Tibial nerve (tissue), 4 donors: ENCODE measurements around the gene PCDHGA10.

Source experiments
- EP300 ChIP-seq, 2 donors: sonication (generic); formaldehyde crosslinking; IDR thresholded peaks; one replicate each; pipeline ENCODE4 v1.6.1; 2017; ENCODE audit warnings: antibody characterized with exemption in 2 of 2, mild to moderate bottlenecking in 1 of 2
- POLR2A ChIP-seq, 2 donors: fragments of 450-650 bp; IDR thresholded peaks; one replicate each; pipeline ENCODE4 v1.6.1; 2017; ENCODE audit warnings: antibody characterized with exemption in 2 of 2, mild to moderate bottlenecking in 2 of 2, moderate library complexity in 2 of 2
- TF ChIP-seq, protein P1 (sequence below), 5 experiments: fragments of 200-600 bp in 3 of 5; fragments of 450-650 bp in 2 of 5; sonication (generic) in 3 of 5; IDR thresholded peaks; one replicate each; pipeline ENCODE4 v1.5.1; 2016 to 2019; ENCODE audit warnings: antibody characterized with exemption in 5 of 5, mild to moderate bottlenecking in 3 of 5, moderate library complexity in 2 of 5

DNA sequence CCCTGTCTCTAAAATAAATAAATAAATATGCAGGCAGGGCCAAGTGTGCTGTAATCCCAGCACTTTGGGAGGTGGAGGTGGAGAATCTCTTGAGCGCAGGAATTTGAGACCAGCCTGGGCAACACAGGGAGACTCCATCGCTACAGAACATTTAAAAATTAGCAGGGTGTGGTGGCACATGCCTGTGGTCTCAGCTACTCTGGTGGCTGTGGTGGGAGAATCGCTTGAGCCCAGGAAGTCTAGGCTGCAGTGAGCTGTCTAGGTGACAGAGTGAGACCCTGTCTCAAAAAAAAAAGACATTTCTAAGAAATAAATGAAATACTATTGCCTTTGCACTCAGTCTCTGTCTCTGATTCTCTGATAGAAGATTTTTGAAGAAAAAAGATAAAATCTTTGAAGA, 1.2 kb upstream of the PCDHGA10 start:
- TF ChIP-seq, protein P1, sequence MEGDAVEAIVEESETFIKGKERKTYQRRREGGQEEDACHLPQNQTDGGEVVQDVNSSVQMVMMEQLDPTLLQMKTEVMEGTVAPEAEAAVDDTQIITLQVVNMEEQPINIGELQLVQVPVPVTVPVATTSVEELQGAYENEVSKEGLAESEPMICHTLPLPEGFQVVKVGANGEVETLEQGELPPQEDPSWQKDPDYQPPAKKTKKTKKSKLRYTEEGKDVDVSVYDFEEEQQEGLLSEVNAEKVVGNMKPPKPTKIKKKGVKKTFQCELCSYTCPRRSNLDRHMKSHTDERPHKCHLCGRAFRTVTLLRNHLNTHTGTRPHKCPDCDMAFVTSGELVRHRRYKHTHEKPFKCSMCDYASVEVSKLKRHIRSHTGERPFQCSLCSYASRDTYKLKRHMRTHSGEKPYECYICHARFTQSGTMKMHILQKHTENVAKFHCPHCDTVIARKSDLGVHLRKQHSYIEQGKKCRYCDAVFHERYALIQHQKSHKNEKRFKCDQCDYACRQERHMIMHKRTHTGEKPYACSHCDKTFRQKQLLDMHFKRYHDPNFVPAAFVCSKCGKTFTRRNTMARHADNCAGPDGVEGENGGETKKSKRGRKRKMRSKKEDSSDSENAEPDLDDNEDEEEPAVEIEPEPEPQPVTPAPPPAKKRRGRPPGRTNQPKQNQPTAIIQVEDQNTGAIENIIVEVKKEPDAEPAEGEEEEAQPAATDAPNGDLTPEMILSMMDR (IDR thresholded peaks at IDR 0.05) = no peak
- TF ChIP-seq EP300 (IDR thresholded peaks at IDR 0.05) (no peak), POLR2A (IDR thresholded peaks at IDR 0.05) (no peak)
